HG03342 (cell line): ENCODE measurements around the gene SLC2A11.

ENCODE experiments used
- ATAC-seq: cut with Tn5 transposase; IDR thresholded peaks from one replicate; pipeline ENCODE4 v1.9.1; 2021; ENCODE audit warnings: mild to moderate bottlenecking, moderate library complexity; ENCODE audit not compliant: unreplicated experiment

The SLC2A11 gene

GRCh38 chr22:23832226-23833016 lies 25.3 kb upstream of the SLC2A11 start:
- no peak for ATAC-seq

GRCh38 chr22:23833017-23833751 lies 24.5 kb upstream of the SLC2A11 start:
- no peak for ATAC-seq

- no peak for ATAC-seq
Observed at GRCh38 chr22:23833911-23834317, 23.8 kb upstream of the SLC2A11 start.

- no peak for ATAC-seq
Observed at GRCh38 chr22:23834406-23834792, 23.3 kb upstream of the SLC2A11 start.

GRCh38 chr22:23834793-23835483 lies 22.7 kb upstream of the SLC2A11 start:
- ATAC-seq = no peak

DNA sequence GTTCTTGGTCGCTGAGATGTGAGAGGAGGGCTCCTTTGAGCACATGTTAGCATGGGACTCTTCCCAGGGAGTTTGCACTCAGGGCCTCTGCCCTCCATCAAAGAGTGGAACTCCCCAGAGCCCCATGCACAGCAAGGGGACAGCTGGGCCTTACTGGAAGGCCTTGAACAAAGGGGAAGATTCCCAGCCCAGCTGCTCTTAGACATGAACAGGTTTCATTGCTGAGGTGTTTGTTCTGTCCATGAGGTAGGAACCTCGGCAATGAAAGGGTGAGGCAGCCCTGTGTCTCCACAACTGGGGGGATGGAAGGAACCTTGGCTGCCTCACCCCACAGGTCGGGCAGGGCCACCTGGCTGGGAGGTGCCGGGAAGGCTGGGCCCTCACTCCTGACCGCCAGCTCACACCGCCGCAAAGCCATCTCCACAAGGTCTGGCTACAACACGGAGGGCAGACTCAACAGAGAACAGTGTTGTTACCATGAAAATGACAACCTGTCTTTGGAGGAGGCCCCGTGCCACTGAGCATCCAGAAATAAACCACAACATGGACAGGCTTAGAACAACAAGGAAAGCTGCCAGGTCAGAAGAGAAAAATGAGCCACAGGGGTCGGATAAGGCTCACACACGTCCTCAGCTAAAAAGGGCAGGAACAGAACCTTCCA lies 22.1 kb upstream of the SLC2A11 start:
- ATAC-seq = no peak

DNA sequence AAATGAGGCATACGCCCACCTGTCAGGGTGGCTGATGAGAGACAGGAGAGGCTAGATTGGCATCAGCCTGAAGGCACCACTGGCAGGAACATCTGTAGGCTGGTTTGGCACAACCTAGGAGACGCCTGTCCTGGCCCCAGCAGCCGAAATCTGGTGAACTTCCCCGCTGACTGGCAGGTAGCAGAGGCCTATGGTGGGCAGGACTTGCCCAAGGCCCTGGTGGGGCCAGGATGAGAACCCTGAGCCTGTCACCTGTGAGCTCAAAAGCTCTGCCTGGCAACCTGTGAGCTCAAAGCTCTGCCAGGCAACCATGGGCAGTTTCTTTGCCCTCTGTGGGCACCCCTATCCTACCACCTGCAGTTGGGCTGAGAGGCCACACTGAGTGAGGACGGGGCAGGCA lies 21.4 kb upstream of the SLC2A11 start:
- ATAC-seq = no peak

GRCh38 chr22:23836692-23837495 lies 20.8 kb upstream of the SLC2A11 start:
- no peak for ATAC-seq

GRCh38 chr22:23837496-23837859 lies 20.2 kb upstream of the SLC2A11 start:
- no peak for ATAC-seq

- ATAC-seq = peak; percentile 7
Observed at GRCh38 chr22:23837911-23838680, 19.6 kb upstream of the SLC2A11 start.

- peak; percentile 76 for ATAC-seq
Observed at GRCh38 chr22:23838681-23839468, 18.8 kb upstream of the SLC2A11 start, which contains the start of gene DERL3. Gene DERL3, minus strand, starts transcription at chr22:23839006. Its CDS starts 19 bp downstream, at chr22:23838987.

DNA sequence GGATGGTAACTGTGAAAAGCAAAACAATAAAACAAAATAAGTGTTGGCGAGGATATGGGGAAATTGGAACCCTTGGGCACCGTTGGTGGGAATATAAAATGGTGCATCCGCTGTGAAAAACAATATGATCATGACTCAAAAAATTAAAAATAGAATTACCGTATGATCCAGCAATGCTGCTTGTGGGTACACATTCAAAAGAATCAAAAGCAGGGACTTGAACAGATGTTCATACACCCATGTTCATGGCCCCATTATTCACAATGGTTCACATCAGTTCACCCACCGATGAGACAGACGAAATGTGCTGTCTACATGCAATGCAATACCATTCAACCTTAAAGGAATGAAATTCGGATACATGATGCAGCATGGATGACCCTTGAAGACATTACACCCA lies 17.6 kb upstream of the SLC2A11 start:
- ATAC-seq = no peak

GRCh38 chr22:23841292-23841691 lies 16.4 kb upstream of the SLC2A11 start:
- no peak for ATAC-seq

- no peak for ATAC-seq
Observed at GRCh38 chr22:23841736-23842445, 15.8 kb upstream of the SLC2A11 start.

DNA sequence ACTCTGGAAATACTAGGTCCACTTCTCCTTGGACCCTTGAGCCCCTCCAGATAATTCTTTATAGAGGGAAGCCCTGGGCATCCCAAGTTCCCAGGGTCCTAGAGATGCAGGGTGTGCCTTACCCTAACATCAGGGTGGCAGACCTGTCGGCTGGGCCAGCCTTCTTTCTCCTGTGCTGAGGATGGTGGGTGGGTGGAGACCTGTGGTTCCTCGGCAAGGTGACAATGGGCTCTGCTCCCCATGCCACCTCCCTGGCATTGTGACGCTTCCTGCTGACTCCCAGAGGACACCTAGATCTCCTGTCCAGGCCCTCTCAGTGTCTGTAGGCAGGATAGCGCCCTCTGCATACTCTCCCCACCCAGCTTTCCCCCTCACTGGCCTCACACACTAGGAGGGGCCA lies 15.1 kb upstream of the SLC2A11 start:
- no peak for ATAC-seq

GRCh38 chr22:23844739-23845202 lies 12.9 kb upstream of the SLC2A11 start:
- no peak for ATAC-seq

DNA sequence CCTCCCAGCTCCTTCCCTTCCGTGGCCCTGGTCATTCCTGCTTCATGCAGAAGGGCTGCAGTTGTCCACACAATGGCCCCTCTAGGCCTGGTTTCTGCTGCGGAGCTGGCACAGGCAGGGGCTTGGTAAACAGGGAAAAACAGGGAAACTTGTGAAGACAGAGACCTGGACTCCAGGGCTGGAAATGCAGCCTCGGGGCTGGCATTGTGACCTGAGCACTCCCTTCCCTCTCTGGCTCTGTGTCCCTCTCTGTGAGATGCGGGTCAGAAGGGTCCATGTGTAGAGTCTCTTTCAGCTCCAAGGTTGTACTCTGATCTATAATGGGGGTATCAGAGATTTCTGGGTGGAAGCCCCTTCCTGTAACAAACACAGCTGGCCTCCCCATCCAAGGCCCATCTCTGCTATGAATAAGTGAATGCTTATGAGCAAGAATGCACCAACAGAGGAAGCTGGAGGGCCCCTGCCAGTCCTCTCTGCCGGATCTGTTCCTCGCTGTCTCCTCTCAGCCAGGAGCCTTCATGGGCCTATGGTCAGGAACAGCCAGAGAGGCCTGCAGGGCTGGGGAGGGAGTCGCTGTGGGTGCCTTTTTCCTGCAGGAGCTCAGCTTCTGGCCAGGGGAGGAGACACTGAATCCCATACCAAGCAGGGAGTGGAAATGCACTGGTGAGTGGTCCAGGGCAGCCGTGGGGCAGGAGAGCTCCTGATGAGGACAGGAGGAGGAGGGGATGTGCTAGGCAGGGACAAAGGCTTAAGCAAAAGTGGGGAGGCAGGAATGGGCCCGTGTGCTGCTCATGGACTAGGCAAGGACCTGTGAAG lies 12.2 kb upstream of the SLC2A11 start:
- ATAC-seq = no peak
